HepG2 (cell line): ENCODE data around the gene APLP1. TPM values are rescaled to one million over a fixed set of nuclear protein-coding genes. Genes with fewer than 3 reads are reported as not detected.

Experiments
- DNMT3B ChIP-seq: conservative IDR thresholded peaks from 2 replicates; pipeline ENCODE4 v1.6.1; 2016; ENCODE audit warnings: missing biosample characterization, control low read depth
- NKX3-1 ChIP-seq: sonication (generic); formaldehyde crosslinking; IDR thresholded peaks from 2 replicates; pipeline ENCODE4 v1.5.0; 2020; ENCODE audit warnings: missing genetic modification reagents
- SALL2 ChIP-seq: sonication (generic); formaldehyde crosslinking; IDR thresholded peaks from 2 replicates; pipeline ENCODE4 v1.8.1; 2023; ENCODE audit warnings: mild to moderate bottlenecking, missing genetic modification reagents, inconsistent platforms
- SIN3B ChIP-seq: fragments of 150-350 bp; IDR thresholded peaks from 2 replicates; pipeline ENCODE4 v1.6.1; 2014; ENCODE audit warnings: low read length
- STAG1 ChIP-seq: sonication (generic); formaldehyde crosslinking; IDR thresholded peaks from 2 replicates; pipeline ENCODE4 v1.4.0; 2020; ENCODE audit warnings: missing genetic modification reagents
- TP53 ChIP-seq: sonication (generic); formaldehyde crosslinking; conservative IDR thresholded peaks from 2 replicates; pipeline ENCODE4 v1.4.0; 2020; ENCODE audit warnings: missing genetic modification reagents
- TRIM24 ChIP-seq: sonication (generic); formaldehyde crosslinking; IDR thresholded peaks from 2 replicates; pipeline ENCODE4 v1.8.0; 2022; ENCODE audit warnings: mild to moderate bottlenecking, missing genetic modification reagents
- ZBTB7A ChIP-seq: sonication (generic); formaldehyde crosslinking; IDR thresholded peaks from 2 replicates; pipeline ENCODE4 v1.8.0; 2022; ENCODE audit warnings: mild to moderate bottlenecking, missing genetic modification reagents
- ZNF501 ChIP-seq: sonication (generic); formaldehyde crosslinking; IDR thresholded peaks from 2 replicates; pipeline ENCODE4 v1.5.1; 2020; ENCODE audit warnings: mild to moderate bottlenecking, moderate library complexity, missing genetic modification reagents
- ZNF652 ChIP-seq: IDR thresholded peaks from 2 replicates; pipeline ENCODE4 v1.6.1; 2016; ENCODE audit warnings: low read depth, borderline replicate concordance
- ZNF709 ChIP-seq: sonication (generic); formaldehyde crosslinking; IDR thresholded peaks from 2 replicates; pipeline ENCODE4 v1.5.0; 2020; ENCODE audit warnings: mild to moderate bottlenecking, missing genetic modification reagents
- ZNF788 ChIP-seq: sonication (generic); formaldehyde crosslinking; IDR thresholded peaks from 2 replicates; pipeline ENCODE4 v1.5.0; 2020; ENCODE audit warnings: mild to moderate bottlenecking, missing genetic modification reagents, borderline replicate concordance
- polyA plus RNA-seq, 8 experiments: library from polyadenylated mRNA; depleted of rRNA in 3 of 8; stranded (reverse) in 7 of 8; unstranded in 1 of 8; fragments of >200 nt; fragmentation: Illumina TruSeq in 4 of 8; extraction: Trizol in 4 of 8; gene quantifications; 2 replicates each; pipeline versions ENCODE4 v1.2.1 to v1.2.3, GENCODE V29; 2011 to 2016; ENCODE audit warnings: low read depth in 4 of 8, missing spikeins in 1 of 8, mixed read lengths in 1 of 8; ENCODE audit not compliant: insufficient read depth in 1 of 8
- total RNA-seq, 5 experiments: library from RNA; depleted of rRNA; stranded (reverse); fragments of >200 nt; fragmentation: Illumina TruSeq; extraction: Trizol; gene quantifications; 2 replicates each; pipeline ENCODE4 v1.2.3, GENCODE V29; 2016; ENCODE audit warnings: low read depth in 1 of 5
- TF ChIP-seq, protein P1 (sequence below): sonication (generic); formaldehyde crosslinking; IDR thresholded peaks from 2 replicates; pipeline ENCODE4 v1.9.0; 2021; ENCODE audit warnings: missing genetic modification reagents, borderline replicate concordance
- TF ChIP-seq, protein P2 (sequence below): fragments of 450-650 bp; IDR thresholded peaks from 2 replicates; pipeline ENCODE4 v1.6.1; 2017
- TF ChIP-seq, protein P3 (sequence below): sonication (generic); formaldehyde crosslinking; IDR thresholded peaks from 2 replicates; pipeline ENCODE4 v1.4.0; 2020; ENCODE audit warnings: mild to moderate bottlenecking, missing genetic modification reagents
- TF ChIP-seq, protein P4 (sequence below): sonication (generic); formaldehyde crosslinking; IDR thresholded peaks from 2 replicates; pipeline ENCODE4; 2020; ENCODE audit warnings: missing genetic modification reagents, mild to moderate bottlenecking, borderline replicate concordance
- TF ChIP-seq, protein P5 (sequence below): sonication (generic); formaldehyde crosslinking; IDR thresholded peaks from 2 replicates; pipeline ENCODE4 v1.8.0; 2022; ENCODE audit warnings: mild to moderate bottlenecking, missing genetic modification reagents, moderate library complexity
- TF ChIP-seq, protein P6 (sequence below): conservative IDR thresholded peaks from 2 replicates; pipeline ENCODE4 v1.6.1; 2018; ENCODE audit warnings: missing genetic modification reagents

APLP1 gene
- total and polyA plus RNA-seq, 2 of the 13 experiments (the other 11 are each of a cell fraction or from before 2014, with no cell fraction given) = 2.0 to 2.9 TPM

DNA sequence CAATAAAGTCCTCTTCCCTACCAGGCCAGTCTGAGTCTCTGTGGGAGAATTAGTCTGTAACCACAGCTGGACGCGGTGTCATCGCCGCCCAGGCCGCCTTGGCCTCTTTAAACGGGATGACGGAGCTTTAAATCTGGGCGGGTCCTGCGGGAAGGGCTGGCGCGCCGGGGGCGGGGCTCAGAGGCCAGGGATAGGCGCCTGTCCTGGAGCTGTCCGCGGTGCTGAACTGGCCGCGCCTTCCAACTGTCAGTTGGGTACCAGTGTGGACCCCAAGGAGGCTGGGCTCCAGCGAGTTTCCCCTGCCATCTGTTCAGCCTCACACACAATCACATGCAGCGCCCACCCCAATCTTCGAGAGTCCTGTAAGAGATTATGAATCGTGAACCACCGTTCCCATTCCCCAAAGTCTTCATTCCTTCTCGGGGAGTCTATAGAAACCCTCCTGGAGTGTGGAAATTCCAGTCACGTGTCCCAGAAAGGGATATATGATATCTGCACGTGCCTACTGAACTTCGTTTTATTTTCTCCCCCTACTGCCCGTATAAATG is 11.5 kb downstream of the APLP1 start (continued):
- peak; percentile 77 for TF ChIP-seq ZNF501 (CRISPR knock-in tag)
- peak; percentile 94 for TF ChIP-seq ZNF709 (CRISPR knock-in tag)
- TF ChIP-seq, protein P1, sequence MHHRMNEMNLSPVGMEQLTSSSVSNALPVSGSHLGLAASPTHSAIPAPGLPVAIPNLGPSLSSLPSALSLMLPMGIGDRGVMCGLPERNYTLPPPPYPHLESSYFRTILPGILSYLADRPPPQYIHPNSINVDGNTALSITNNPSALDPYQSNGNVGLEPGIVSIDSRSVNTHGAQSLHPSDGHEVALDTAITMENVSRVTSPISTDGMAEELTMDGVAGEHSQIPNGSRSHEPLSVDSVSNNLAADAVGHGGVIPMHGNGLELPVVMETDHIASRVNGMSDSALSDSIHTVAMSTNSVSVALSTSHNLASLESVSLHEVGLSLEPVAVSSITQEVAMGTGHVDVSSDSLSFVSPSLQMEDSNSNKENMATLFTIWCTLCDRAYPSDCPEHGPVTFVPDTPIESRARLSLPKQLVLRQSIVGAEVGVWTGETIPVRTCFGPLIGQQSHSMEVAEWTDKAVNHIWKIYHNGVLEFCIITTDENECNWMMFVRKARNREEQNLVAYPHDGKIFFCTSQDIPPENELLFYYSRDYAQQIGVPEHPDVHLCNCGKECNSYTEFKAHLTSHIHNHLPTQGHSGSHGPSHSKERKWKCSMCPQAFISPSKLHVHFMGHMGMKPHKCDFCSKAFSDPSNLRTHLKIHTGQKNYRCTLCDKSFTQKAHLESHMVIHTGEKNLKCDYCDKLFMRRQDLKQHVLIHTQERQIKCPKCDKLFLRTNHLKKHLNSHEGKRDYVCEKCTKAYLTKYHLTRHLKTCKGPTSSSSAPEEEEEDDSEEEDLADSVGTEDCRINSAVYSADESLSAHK (CRISPR knock-in tag) = peak; percentile 80; the same call in 1 of the 2 replicates
- TF ChIP-seq ZNF652 = 0 out of 2 replicates have a peak, but pooled peaks have one; percentile 24
- TF ChIP-seq, protein P2, sequence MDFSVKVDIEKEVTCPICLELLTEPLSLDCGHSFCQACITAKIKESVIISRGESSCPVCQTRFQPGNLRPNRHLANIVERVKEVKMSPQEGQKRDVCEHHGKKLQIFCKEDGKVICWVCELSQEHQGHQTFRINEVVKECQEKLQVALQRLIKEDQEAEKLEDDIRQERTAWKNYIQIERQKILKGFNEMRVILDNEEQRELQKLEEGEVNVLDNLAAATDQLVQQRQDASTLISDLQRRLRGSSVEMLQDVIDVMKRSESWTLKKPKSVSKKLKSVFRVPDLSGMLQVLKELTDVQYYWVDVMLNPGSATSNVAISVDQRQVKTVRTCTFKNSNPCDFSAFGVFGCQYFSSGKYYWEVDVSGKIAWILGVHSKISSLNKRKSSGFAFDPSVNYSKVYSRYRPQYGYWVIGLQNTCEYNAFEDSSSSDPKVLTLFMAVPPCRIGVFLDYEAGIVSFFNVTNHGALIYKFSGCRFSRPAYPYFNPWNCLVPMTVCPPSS = no peak
- TF ChIP-seq, protein P3, sequence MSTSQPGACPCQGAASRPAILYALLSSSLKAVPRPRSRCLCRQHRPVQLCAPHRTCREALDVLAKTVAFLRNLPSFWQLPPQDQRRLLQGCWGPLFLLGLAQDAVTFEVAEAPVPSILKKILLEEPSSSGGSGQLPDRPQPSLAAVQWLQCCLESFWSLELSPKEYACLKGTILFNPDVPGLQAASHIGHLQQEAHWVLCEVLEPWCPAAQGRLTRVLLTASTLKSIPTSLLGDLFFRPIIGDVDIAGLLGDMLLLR (CRISPR knock-in tag) = peak; percentile 91
- no peak for TF ChIP-seq SIN3B
- peak; percentile 36; the same call in 1 of the 2 replicates for TF ChIP-seq STAG1
- TF ChIP-seq, protein P4, sequence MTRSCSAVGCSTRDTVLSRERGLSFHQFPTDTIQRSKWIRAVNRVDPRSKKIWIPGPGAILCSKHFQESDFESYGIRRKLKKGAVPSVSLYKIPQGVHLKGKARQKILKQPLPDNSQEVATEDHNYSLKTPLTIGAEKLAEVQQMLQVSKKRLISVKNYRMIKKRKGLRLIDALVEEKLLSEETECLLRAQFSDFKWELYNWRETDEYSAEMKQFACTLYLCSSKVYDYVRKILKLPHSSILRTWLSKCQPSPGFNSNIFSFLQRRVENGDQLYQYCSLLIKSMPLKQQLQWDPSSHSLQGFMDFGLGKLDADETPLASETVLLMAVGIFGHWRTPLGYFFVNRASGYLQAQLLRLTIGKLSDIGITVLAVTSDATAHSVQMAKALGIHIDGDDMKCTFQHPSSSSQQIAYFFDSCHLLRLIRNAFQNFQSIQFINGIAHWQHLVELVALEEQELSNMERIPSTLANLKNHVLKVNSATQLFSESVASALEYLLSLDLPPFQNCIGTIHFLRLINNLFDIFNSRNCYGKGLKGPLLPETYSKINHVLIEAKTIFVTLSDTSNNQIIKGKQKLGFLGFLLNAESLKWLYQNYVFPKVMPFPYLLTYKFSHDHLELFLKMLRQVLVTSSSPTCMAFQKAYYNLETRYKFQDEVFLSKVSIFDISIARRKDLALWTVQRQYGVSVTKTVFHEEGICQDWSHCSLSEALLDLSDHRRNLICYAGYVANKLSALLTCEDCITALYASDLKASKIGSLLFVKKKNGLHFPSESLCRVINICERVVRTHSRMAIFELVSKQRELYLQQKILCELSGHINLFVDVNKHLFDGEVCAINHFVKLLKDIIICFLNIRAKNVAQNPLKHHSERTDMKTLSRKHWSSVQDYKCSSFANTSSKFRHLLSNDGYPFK = peak; percentile 73; the same call in 1 of the 2 replicates
- TF ChIP-seq ZNF788 (CRISPR knock-in tag) = peak; percentile 56; the same call in 1 of the 2 replicates
- no peak for TF ChIP-seq TRIM24 (CRISPR knock-in tag)
- TF ChIP-seq, protein P5, sequence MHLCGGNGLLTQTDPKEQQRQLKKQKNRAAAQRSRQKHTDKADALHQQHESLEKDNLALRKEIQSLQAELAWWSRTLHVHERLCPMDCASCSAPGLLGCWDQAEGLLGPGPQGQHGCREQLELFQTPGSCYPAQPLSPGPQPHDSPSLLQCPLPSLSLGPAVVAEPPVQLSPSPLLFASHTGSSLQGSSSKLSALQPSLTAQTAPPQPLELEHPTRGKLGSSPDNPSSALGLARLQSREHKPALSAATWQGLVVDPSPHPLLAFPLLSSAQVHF (CRISPR knock-in tag) = no peak
- TF ChIP-seq, protein P6, sequence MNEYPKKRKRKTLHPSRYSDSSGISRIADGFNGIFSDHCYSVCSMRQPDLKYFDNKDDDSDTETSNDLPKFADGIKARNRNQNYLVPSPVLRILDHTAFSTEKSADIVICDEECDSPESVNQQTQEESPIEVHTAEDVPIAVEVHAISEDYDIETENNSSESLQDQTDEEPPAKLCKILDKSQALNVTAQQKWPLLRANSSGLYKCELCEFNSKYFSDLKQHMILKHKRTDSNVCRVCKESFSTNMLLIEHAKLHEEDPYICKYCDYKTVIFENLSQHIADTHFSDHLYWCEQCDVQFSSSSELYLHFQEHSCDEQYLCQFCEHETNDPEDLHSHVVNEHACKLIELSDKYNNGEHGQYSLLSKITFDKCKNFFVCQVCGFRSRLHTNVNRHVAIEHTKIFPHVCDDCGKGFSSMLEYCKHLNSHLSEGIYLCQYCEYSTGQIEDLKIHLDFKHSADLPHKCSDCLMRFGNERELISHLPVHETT (CRISPR knock-in tag) = peak; percentile 74; the same call in 1 of the 2 replicates
- peak; percentile 91; the same call in 1 of the 2 replicates for TF ChIP-seq DNMT3B (CRISPR knock-in tag)
- TF ChIP-seq NKX3-1 (CRISPR knock-in tag) = peak; percentile 99
- TF ChIP-seq ZBTB7A = peak; percentile 64; the same call in 1 of the 2 replicates
- 0 out of 2 replicates have a peak, but pooled peaks have one; percentile 23 for TF ChIP-seq TP53
- peak; percentile 69; the same call in 1 of the 2 replicates for TF ChIP-seq SALL2
